Epithelial cell of prostate (primary cell): Measurements from ENCODE around the gene MYH9.

ENCODE experiments used
- DNase-seq: peaks from one replicate; pipeline ENCODE4 v3.0.0-alpha.2; 2011; ENCODE audit warnings: low read depth, low spot score
- H3K27ac ChIP-seq: fragments of 450-650 bp; 2 replicates; pipeline ENCODE4 v1.5.1; 2017; ENCODE audit warnings: mild to moderate bottlenecking

MYH9 gene

DNA sequence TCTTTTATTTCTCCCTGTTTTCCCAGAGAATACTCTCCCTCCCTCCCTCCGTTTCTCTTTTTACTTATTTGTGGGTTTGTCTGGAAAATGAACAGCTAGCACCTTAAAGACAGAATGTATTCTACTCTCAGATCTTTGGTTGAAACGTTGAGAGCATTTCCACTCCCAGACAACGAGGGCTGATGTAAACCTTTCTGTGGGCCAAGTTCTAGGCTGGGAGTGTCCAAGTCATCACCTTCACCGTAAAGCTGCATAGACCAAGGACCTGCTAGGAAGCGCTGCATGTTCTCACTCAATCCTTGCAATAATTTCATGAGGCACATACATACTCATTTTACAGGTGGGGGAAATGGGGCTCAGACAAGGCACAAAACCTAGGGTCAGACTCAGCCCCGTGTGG is 32.4 kb downstream of the MYH9 start:
- DNase-seq = no peak
- H3K27ac ChIP-seq = peak overlapping the region; percentile 99

GRCh38 chr22:36352803-36353507 is 34.8 kb downstream of the MYH9 start:
- H3K27ac ChIP-seq = peak overlapping the region; percentile 99
- DNase-seq = no peak

- peak overlapping the region; percentile 99 for H3K27ac ChIP-seq
- no peak for DNase-seq
These were observed 35.6 kb downstream of the MYH9 start for GRCh38 chr22:36351921-36352802.

DNA sequence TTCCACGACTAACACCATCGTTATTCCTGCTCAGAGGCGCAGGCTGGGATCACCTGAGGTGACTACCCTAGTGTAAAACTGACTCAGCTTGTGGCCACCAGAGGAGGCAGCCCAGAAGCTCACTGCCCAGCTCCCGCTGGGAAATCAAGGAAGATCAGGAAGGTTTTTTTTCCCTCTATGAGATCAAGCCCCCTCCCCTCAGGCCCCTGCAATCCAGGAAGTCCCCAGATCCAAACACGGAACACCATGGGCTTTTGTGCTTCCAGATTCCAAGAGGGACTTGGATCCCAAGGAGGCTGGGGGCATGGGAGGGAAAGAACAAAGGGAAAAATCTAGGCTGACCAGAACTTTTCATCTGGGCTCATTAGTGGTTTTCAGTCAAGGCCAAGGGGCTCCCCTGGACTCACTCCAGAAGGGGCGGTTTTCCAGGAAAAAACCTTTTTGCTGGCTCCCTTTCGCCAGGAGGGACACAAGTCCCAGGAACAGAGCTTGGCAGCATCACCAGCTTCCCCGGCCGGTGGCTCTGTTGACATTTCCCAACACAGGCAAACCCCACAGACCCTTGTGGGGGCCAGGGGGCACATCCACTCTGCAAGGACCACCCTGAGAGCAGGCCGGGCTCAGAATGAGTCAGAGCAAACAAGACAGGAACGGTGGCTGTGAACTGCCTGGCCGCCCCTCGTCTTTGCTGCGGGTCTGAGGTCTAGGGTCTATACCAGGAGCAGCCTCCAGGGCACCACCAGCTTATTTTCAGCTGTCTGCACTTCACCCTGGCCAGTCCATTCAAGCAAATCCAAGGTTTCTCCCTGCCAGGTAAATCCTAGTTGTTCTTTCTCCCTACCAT is 36.8 kb downstream of the MYH9 start:
- H3K27ac ChIP-seq = peak overlapping the region; percentile 99
- no peak for DNase-seq

- no peak for DNase-seq
- H3K27ac ChIP-seq = peak overlapping the region; percentile 99
These were observed 38.0 kb downstream of the MYH9 start for GRCh38 chr22:36349726-36350125.

DNA sequence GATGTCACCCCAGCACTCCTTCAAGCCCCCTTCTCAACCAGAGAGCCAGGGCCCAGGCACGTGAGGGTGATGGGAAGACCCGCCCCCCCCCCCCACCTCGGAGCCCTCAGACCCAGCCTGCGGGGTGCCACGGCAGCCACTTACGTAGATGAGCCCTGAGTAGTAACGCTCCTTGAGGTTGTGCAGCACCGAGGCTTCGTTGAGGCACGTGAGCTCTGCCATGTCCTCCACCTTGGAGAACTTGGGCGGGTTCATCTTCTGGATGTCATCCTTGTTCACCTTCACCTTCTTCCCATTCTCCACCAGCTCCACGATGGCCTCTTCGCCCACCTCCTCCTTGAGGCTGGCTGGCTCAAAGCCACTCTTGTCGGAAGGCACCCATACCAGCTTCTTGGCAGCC is 39.0 kb downstream of the MYH9 start:
- H3K27ac ChIP-seq = peak overlapping the region; percentile 99
- no peak for DNase-seq

- H3K27ac ChIP-seq = peak overlapping the region; percentile 99
- no peak for DNase-seq
These were observed 40.7 kb downstream of the MYH9 start for GRCh38 chr22:36347094-36347493.

- DNase-seq = no peak
- peak overlapping the region; percentile 99 for H3K27ac ChIP-seq
These were observed 43.5 kb downstream of the MYH9 start for GRCh38 chr22:36344106-36344827.

DNA sequence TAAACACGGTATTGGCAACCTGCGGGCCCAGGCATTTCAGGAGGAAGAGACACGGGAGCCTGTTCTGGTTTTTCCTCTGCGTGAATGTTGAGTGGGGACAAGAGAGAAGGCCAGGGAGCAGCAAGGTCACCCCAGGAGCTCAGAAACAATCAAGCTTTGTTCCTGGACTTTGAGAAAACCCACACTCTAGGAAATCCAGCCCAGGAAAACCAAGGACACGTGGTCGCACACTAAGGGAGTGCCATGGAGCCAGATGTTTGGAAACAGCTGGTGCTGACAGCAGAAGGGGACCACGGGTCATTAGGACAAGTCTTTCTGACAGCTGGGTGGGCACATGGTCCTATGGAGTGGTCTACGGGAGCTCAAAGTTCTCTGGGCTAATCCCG is 44.1 kb downstream of the MYH9 start:
- no peak for DNase-seq
- H3K27ac ChIP-seq = peak overlapping the region; percentile 99

DNA sequence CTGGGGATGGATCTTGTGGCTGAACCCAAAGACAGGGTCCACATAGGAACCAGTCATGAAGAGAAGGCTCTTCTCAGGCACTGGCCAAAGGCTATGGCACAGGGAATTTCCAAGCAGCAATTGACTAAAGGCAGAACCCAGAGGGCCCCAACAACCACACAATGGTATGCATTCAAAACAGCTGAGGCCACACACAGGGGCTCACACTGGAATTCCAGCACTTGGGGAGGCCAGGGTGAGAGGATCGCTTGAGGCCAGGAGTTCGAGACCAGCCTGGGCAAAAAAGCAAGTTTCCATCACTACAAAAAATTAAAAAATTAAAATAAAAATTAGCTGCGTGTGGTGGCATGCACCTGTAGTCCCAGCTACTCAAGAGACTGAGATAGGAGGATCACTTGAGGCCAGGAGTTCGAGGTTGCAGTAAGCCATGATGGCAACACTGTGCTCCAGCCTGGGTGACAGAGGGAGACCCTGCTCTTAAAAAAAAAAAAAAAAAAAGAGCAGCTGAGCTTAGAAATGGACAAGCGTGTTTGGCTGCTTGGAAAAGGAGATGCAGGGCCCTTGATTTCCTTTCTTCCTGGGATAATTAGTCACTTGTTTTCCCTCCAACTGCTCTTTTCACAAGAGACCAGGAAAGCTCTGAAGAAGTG is 44.6 kb downstream of the MYH9 start:
- DNase-seq = no peak
- H3K27ac ChIP-seq = peak overlapping the region; percentile 99

GRCh38 chr22:36341640-36342041 is 46.1 kb downstream of the MYH9 start:
- no peak for DNase-seq
- peak overlapping the region; percentile 99 for H3K27ac ChIP-seq

DNA sequence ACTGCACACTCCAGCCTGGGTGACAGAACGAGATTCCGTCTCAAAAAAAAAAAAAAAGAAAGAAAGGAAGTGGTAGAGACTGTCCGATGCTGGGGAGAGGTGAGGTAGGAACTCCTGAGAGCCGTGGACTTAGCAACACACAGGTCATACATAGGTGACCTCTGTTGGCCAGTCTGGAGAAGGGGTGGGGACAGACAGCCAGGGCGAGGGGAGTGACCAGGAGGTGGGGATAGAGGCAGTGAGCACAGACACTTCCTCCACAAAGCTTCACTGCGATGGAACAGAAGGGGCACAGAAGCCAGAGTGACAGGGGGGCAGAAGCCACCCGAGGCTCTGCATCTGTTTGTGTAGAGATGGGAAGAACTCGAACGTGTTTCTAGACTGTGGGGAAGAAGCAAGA is 47.1 kb downstream of the MYH9 start:
- no peak for DNase-seq
- H3K27ac ChIP-seq = peak overlapping the region; percentile 99

GRCh38 chr22:36339171-36340065 is 48.3 kb downstream of the MYH9 start:
- no peak for DNase-seq
- peak overlapping the region; percentile 99 for H3K27ac ChIP-seq

DNA sequence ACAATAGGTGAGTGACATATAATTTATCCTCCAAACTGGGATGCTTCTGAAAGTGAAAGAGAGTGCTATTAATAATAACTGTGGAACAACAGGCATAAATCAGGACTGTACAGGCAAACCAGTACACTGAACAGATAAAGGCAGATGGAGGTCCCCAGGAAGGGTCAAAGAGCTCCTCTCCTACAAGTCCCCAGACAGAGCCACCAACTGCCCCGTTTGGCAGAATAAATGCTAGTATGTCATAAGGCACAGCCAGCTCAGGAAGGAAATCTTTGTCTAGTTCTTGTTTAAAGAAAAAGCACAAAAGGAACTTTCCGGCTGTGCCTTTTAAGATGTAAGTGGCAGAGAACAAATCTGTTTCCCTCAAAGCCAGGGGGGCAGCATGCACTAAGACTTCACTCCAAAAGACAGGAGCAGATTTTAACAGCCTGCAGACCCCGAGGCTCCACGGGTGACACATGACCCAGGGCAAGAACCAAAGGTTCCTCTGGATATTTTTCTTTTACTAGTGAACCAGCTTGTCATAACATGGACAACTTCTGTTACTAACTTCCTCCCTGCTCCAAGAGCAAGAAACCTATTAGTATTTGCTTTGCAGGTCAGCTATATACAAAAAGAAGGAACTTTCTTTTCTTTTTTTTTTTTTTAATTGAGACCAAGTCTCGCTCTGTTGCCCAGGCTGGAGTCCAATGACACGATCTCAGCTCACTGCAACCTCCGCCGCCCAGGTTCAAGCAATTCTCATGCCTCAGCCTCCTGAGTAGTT is 50.2 kb downstream of the MYH9 start:
- peak overlapping the region; percentile 99 for H3K27ac ChIP-seq
- DNase-seq = no peak

- no peak for DNase-seq
- H3K27ac ChIP-seq = peak overlapping the region; percentile 99
These were observed 51.3 kb downstream of the MYH9 start for GRCh38 chr22:36336246-36337182.

DNA sequence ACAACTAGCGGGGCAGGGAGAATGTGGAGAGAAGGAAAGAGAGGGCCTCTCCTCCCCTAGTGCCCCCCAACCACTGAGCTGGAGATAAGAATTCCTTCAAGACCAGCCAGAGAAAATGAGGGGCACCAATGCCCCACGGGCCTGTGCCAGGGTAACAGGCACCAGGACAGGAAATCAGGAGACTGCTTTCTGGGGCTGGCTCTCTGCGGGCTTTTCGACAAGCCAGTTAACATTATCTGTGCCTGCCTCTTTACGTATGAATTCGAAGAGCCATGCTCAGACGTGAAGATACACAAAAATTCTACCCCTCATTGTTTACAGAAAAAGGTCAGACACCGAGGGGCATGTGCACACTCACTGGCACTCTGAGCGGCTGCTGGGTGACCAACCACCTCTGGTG is 52.1 kb downstream of the MYH9 start:
- DNase-seq = no peak

More for the DNA sequence above, 52.1 kb downstream of the MYH9 start:
- peak overlapping the region; percentile 99 for H3K27ac ChIP-seq
